ENCODE data around the gene FANK1. TPM values are rescaled to one million over a fixed set of nuclear protein-coding genes. Genes with fewer than 3 reads are reported as not detected.

FANK1 gene
- total and polyA plus RNA-seq, 2 donors (not counting 1 experiment from before 2014, with no cell fraction given), result 0.13 TPM; not detected in 1

- no peaks in the 10 kb centered on the region for H3K9me3 ChIP-seq (ENCODE audit: control extremely low read depth in 1 of 3, control insufficient read depth in 2 of 3, insufficient read depth in 1 of 3, low read length in 2 of 3)
- ChIA-PET POLR2A (no interaction called here), CTCF (no interaction called here)
- Mint-ChIP-seq H3K9me3 (ENCODE audit: insufficient read depth) (no peaks in the 10 kb centered on the region), H3K4me3 (no peak overlapping the region), H3K4me1 (no peaks in the 10 kb centered on the region), H3K27me3 (peaks cover 3% of the 10 kb centered on the region), H3K27ac (no peak overlapping the region)
- no peak overlapping the region for H2AFZ ChIP-seq (ENCODE audit: insufficient read depth, low read depth, low read length, poor library complexity, severe bottlenecking)
- 100% methylated on average over 1 of the region's 3 CpGs for WGBS (ENCODE audit: insufficient coverage)
- no peaks in the 10 kb centered on the region for H4K20me1 ChIP-seq (ENCODE audit: control insufficient read depth, insufficient read depth, low read length, poor library complexity, severe bottlenecking)
- no peak overlapping the region for H3K27ac ChIP-seq (ENCODE audit: low read length in 2 of 2)
- no peak for ATAC-seq (ENCODE audit: low read depth)
- TF ChIP-seq CTCF (IDR thresholded peaks at IDR 0.05) (no peak), EZH2 (IDR thresholded peaks at IDR 0.05; ENCODE audit: borderline replicate concordance, insufficient read depth, low read depth, low read length, poor library complexity, severe bottlenecking) (no peak)
- H3K27me3 ChIP-seq (replicated peaks in 1 of 4; ENCODE audit: control extremely low read depth in 1 of 4, control insufficient read depth in 3 of 4, insufficient read depth in 4 of 4, low read length in 3 of 4), result no peaks in the 10 kb centered on the region
- H3K4me2 ChIP-seq (replicated peaks; ENCODE audit: low read depth, low read length, poor library complexity, severe bottlenecking), result no peak overlapping the region
- no peak for DNase-seq
- H3K4me1 ChIP-seq (ENCODE audit: control insufficient read depth in 2 of 2, insufficient read depth in 2 of 2, low read length in 2 of 2), result no peaks in the 10 kb centered on the region
- H3K79me2 ChIP-seq (ENCODE audit: control insufficient read depth, insufficient read depth, low read length), result no peaks in the 10 kb centered on the region
- no peaks in the 10 kb centered on the region for H3K36me3 ChIP-seq (replicated peaks in 1 of 2; ENCODE audit: control extremely low read depth in 1 of 2, control insufficient read depth in 1 of 2, extremely low read depth in 1 of 2, insufficient read depth in 2 of 2, low read length in 1 of 2)
- H3K4me3 ChIP-seq (ENCODE audit: control extremely low read depth in 1 of 5, extremely low read depth in 1 of 5, insufficient read depth in 1 of 5, low read depth in 2 of 5, low read length in 4 of 5), result no peak overlapping the region
- intact Hi-C loops (cut with micrococcal nuclease), result no loop called here
- H3K9ac ChIP-seq (ENCODE audit: low read length), result no peak overlapping the region
These were observed 120.5 kb downstream of the FANK1 start for GRCh38 chr10:126016882-126017281.

GRCh38 chr10:126017961-126018560, 121.7 kb downstream of the FANK1 start:
- intact Hi-C loops (cut with micrococcal nuclease), result no loop called here
- Mint-ChIP-seq H3K4me1 (no peaks in the 10 kb centered on the region), H3K27ac (no peak overlapping the region), H3K4me3 (no peak overlapping the region), H3K27me3 (peaks cover 4% of the 10 kb centered on the region), H3K9me3 (ENCODE audit: insufficient read depth) (no peaks in the 10 kb centered on the region)
- no peak for DNase-seq
- Histone ChIP-seq H3K4me1 (ENCODE audit: control insufficient read depth in 2 of 2, insufficient read depth in 2 of 2, low read length in 2 of 2) (no peaks in the 10 kb centered on the region), H4K20me1 (ENCODE audit: control insufficient read depth, insufficient read depth, low read length, poor library complexity, severe bottlenecking) (no peaks in the 10 kb centered on the region), H3K79me2 (ENCODE audit: control insufficient read depth, insufficient read depth, low read length) (no peaks in the 10 kb centered on the region), H3K4me2 (replicated peaks; ENCODE audit: low read depth, low read length, poor library complexity, severe bottlenecking) (no peak overlapping the region), H3K9me3 (ENCODE audit: control extremely low read depth in 1 of 3, control insufficient read depth in 2 of 3, insufficient read depth in 1 of 3, low read length in 2 of 3) (no peaks in the 10 kb centered on the region), H3K36me3 (replicated peaks in 1 of 2; ENCODE audit: control extremely low read depth in 1 of 2, control insufficient read depth in 1 of 2, extremely low read depth in 1 of 2, insufficient read depth in 2 of 2, low read length in 1 of 2) (no peaks in the 10 kb centered on the region), H3K9ac (ENCODE audit: low read length) (no peak overlapping the region), H2AFZ (ENCODE audit: insufficient read depth, low read depth, low read length, poor library complexity, severe bottlenecking) (no peak overlapping the region), H3K27me3 (replicated peaks in 1 of 4; ENCODE audit: control extremely low read depth in 1 of 4, control insufficient read depth in 3 of 4, insufficient read depth in 4 of 4, low read length in 3 of 4) (no peaks in the 10 kb centered on the region), H3K4me3 (ENCODE audit: control extremely low read depth in 1 of 5, extremely low read depth in 1 of 5, insufficient read depth in 1 of 5, low read depth in 2 of 5, low read length in 4 of 5) (no peak overlapping the region), H3K27ac (ENCODE audit: low read length in 2 of 2) (no peak overlapping the region)
- ChIA-PET CTCF (interaction anchor here (1.4 kb wide), 1 partner anchor 13 kb away, joined by 3 read pairs; no protein-coding TSS in a partner anchor), POLR2A (no interaction called here)
- TF ChIP-seq CTCF (IDR thresholded peaks at IDR 0.05), result no peak
- no peak for ATAC-seq (ENCODE audit: low read depth)
- 100% methylated on average over 1 of the region's 2 CpGs for WGBS (ENCODE audit: insufficient coverage)
